Stimulated activated CD4-positive, alpha-beta T cell treated with anti-CD3 and anti-CD28 coated beads, Interleukin-2, amount 100 ng/mL, for 24 hours (primary cell): ENCODE data around the gene AP2M1.
"Not testable (repeated sequence)": the region's sequence is repeated elsewhere in the genome, so short reads cannot be mapped to it uniquely, and the experiment has no call there.

Experiments used
- DNase-seq, 2 donors: peaks; one replicate each; pipeline ENCODE4 v3.0.0-alpha.2; 2020

Gene AP2M1

GRCh38 chr3:184158404-184158803 is 16.3 kb upstream of the AP2M1 start:
- no peak for DNase-seq

DNA sequence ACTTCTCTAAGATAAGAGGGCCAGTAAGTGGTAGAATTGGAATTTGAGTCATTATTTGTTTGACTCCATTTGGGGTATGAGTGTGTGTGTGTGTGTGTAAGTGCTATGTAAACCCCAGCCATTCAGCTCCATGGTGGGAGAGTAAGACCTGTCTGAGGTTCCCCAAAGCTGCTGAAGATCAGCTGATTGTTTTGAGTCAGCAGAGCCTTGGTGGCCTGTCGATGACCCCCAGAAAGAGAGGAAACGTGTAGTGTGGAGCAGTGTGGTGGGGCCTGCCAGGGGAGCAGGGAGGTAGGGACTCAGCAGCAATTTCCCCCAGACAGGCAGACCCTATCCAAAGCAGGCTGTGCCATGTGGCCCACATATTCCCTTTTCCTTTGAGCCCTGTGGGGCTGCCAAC is 14.2 kb upstream of the AP2M1 start:
- no peak for DNase-seq

DNA sequence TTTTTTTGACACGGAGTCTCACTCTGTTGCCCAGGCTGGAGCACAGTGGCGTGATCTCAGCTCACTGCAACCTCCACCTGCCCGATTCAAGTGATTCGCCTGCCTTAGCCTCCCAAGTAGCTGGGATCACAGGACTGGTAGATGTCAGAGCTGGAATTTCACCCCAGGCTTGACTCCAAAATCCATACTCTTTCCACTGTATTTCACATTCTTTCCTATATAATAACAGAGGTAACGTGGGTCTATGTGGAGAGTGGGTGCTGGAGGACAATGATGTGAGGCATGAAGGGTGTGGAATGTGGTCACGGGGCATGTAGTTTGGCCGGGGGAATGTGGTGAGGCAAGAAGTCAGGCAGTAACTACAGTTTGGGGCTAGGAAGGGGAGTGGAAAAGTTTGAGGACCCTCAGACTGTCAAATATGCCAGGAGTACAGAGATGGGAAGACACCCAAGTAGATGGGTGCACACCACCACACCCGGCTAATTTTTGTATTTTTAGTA is 12.0 kb upstream of the AP2M1 start:
- DNase-seq: not testable (repeated sequence)

DNA sequence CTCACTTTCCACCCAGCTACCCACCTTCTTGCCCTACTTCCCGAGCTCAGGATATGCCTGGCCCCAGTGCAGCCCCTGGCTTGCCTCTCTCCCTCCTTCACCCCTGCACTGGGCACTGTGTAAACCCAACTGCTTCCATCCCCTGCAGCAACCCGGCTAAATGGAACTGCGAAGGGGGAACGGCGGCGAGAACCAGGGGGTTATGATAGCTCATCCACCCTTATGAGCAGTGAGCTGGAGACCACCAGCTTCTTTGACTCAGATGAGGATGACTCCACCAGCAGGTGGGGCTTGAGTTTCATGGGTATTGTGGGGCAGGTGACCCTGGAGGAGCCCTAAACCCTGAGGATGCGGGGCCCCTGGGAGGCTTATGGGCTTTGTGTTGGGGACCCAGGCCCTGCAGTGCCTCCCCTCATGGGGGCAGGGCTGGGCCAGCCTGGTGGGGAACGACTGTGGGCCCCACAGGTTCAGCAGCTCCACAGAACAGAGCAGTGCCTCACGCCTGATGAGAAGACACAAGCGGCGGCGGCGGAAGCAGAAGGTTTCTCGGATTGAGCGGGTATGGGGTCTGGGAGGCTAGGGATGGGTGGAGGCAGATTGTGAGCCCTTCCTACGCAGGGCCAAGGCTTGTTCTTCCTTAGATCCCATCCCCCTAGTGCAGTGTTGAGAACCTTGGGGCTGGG is 9.9 kb upstream of the AP2M1 start:
- DNase-seq: no peak

DNA sequence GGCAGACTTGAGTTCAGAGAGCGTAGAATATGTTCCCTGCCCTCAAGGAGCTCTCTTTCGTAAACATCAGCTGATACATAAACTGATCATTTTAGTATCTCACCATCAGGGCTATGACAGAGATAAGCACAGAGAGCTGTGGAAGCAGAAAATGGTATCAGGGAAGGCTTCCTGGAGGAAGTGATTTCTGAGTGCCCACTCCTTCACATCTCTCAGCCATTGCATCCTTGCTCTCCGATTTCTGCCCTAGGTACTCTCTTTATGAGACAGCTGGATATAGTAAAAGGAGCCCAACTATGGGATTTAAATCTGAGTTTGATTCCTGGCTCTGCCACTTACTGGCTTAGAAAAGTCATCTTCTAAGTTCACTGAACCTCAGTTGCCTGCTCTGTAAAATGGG is 9.1 kb upstream of the AP2M1 start:
- no peak for DNase-seq

DNA sequence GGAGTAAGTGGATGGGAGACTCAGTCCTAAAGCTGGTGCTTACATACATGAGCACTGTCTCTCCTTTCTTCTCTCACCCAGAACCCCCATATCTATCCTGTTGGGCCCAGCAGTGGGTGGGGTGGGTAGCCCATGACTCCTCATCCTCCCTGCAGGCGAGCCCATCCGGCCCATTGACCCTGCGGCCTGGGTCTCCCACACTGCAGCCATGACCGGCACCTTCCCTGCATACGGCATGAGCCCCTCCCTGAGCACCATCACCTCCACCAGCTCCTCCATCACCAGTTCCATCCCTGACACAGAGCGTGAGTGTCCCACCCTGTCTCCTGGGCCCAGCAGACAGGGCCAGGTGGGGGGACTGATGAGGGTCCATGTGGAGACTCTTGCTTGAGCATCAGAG is 8.0 kb upstream of the AP2M1 start:
- no peak for DNase-seq

- no peak for DNase-seq
Observed at GRCh38 chr3:184167786-184168185, 6.9 kb upstream of the AP2M1 start.

- DNase-seq: no peak
Observed at GRCh38 chr3:184168363-184169120, 6.1 kb upstream of the AP2M1 start.

- DNase-seq: no peak
Observed at GRCh38 chr3:184169896-184170875, 4.5 kb upstream of the AP2M1 start.

DNA sequence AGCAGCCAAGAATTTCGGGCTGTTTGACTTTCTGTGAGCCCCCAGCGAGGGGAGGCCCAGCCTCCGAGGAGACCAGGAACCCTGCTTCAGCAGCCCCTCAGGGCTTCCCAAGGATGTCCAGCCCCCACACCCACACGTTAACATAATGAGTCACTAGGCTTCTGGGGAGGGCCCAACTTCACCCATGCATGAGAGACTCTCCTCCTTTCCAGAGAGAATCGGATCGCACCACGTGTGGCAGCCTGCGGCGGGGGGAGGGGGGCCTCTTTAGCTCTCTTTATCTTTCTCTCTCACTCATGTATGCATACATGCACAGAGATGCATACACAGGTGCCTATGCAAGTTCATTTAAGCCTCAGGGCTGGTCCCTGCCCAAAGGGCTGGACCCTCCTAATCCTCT is 3.1 kb upstream of the AP2M1 start:
- no peak for DNase-seq

DNA sequence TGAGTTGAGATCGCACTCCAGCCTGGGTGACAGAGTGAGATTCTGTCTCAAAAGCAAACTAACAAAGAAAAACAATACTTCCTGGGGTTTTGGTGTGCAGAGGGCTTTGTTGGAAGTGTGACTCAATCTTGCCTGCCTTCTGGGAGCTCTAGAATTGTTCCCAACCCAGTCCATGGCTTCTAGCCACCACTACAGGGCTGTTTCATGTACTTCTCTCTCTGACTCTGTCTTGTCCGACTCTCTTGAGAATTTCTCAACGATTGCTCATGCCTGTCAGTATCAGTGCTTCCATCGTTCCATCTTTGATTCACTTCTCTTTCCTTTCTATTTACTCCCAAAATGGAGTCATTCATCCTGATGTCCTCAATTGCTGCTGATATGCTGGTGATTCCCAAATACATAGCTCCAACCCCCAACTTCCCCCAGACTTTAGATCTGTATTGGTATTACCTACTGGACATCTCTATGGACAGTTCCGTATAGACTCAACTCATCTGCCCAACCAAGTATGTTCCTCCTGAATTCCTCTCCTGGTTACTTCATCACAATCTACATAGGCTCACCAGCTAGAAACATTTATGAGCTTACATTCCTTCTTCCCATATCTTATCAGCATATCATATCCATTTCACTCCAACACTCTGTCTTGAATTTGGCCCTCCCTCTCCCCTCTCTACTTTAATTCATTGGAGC is 1.8 kb upstream of the AP2M1 start:
- DNase-seq: no peak

- DNase-seq: no peak
Observed at GRCh38 chr3:184173374-184173722, 1.3 kb upstream of the AP2M1 start.

DNA sequence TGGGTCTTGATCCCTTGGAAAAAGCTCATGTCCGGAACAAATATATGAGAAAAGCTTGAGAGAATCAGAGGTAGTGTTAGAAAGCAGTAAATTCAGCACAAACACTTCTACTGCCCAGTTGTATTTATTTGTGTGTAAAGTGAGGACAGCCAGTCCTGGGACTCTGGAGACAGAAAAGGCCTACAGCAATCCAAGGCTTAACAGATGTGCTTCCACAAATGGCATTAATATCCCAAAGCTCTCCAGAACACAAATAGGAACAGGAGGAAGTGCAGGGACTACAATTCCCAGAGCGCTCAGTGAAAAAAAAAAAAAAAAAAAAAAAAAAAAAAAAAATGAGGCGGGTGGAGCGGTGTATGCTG is 390 bp upstream of the AP2M1 start:
- no peak for DNase-seq

DNA sequence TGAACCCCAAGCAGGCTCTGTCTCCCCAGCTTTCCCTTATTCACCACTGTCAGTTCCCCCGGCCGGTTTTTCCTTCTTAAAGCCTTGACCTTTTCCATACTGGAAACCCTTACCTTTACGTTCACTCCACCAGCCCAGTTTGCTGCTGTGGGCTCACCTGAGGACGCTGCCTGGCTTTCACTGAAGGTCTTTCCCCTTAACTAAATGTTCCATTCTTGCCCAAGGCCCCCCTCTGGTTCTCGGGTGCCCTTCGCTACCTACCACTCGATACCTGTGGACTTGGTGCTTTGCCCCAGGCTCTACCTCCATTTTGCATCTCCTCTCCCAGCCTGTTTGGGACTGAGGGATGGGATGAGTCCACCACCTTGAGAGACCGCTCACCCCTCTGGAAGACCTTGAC is 851 bp downstream of the AP2M1 start:
- DNase-seq: no peak

DNA sequence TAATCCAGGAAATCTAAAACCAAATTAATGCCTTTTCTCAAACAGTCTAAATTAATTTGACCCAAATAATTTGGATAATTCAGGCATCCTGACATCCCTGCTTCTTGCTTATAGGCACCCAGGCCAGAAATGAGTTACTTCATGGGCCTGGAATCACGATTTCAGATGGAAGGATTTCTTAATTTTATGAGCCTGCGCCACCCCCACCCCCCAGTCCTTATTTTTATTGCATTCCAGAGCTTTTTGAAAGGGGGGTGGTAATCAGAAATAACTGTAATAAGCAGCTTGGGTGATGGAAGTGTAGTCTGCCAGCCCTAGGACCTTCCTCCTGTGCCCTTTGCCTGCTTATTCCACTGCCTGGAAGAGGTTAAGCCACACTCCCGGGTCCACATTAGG is 1.3 kb downstream of the AP2M1 start:
- DNase-seq: no peak

DNA sequence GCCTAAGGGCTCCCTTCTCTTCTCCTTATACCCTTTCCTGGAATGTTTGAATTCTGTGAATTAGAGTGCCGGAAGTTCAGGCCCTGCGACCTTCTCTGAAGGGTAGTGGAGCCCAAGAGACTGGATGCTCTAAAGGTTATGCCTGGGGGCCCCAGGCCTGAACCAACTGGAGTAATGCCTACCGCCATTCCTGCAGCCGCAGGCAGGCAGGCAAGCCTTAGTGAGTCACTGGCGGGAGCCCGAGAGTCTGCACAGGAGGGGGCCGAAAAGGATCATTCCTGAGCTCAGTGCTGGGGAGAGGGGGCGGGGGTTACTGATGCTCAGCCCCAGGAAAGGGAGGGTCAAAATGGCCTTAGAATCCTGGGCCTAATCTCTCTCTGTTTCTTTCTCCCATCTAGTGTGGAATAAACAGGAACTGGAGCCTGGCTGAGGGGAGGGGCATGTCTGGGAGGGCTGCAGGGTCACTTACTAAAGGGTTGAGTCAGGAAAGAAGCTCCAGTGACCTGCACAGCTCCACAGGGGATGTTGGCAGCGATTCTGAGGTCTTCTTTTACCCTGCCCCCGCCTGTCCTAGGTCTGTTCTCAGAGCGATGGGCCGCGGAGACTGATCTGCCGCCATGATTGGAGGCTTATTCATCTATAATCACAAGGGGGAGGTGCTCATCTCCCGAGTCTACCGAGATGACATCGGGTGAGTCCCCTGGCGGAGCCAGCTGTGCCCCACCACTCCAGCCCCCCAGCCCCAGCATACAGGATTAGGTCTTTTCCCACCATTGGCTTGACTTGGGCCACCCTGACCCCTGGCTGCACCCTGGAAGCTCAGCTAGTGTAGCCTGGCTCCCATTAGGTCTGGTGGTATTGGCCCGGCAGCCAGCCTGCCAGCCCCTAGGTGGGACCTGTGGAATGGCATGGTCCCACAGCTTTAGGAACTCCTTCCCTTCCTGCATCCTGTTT is 2.0 kb downstream of the AP2M1 start:
- DNase-seq: no peak

DNA sequence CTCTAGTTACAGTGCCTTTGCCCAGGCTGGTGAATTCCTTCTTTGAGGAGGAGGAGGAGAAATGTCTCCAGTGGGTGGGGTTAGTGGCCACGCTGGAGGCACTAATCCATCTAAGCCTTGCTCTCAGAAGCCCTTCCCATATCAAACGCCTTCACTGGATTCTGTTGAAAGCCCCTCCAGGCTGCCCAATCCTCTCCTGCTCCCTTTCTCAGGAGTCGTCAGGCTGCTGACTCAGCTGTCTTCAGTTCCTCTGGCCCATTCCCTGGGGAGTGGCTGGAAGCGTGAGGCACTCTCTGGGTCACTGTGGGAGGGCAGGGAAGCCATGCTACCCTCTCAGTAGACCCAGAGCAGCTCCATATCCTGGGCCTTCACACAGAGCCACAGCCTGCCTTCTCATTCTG is 2.7 kb downstream of the AP2M1 start:
- DNase-seq: no peak

DNA sequence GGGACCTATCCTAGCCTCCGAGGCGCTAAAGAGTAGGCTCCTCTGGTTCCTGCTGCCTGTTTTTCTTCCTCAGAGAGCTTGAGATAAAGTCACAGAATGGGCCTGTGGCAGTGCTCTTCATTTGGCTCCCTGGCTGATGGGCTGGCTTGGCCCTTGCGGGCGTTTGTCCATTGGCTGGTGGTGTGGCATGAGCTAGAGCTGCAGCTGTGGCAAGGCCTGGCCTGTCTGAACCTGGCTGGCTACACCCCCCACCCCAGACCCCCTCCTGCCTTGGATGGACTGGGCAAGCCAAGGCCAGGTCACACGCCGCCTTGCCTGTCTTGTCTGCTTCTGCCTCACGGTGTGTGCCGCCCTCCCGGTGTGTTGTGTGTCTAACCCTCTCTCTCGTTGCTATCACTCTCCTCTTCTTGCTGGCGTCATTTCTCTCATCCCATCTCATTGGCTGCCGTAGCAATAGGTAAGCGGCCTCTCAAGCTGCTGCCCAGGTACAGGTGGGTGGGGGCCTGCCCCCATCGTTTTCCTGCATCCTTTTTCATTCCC is 3.2 kb downstream of the AP2M1 start:
- DNase-seq: no peak

DNA sequence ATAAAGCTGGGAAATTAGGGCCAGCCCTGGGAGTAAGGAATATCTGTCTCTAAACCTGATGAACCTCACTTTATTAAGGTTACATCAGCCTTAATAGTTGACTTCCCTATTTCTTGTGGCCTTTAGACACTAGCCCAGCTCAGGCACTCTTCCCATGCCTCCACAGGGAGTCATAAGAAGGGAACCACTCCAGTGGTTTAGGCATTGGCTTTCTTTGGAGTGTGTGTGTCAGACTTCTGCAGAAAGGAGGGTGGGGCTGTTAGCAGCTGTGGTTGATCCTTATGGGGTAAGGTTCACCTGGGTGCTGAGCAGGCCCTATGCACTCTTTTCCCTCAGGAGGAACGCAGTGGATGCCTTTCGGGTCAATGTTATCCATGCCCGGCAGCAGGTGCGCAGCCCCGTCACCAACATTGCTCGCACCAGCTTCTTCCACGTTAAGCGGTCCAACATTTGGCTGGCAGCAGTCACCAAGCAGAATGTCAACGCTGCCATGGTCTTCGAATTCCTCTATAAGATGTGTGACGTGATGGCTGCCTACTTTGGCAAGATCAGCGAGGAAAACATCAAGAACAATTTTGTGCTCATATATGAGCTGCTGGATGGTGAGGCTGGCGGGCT is 4.0 kb downstream of the AP2M1 start:
- no peak for DNase-seq

- no peak for DNase-seq
Observed at GRCh38 chr3:184180165-184180564, 5.5 kb downstream of the AP2M1 start.

DNA sequence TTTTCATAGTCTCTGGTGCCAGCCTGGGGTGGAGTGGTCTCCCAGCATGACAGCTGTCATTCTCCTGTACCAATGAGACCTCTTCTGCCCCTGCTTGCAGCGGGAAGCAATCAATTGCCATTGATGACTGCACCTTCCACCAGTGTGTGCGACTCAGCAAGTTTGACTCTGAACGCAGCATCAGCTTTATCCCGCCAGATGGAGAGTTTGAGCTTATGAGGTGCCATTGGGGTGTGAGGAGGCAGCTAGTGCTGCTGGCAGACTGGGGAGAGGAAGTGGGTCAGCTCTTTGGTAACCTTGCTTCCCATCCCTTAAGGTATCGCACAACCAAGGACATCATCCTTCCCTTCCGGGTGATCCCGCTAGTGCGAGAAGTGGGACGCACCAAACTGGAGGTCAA is 6.9 kb downstream of the AP2M1 start:
- no peak for DNase-seq
